IMR-90 (cell line): Measurements from ENCODE around the gene GJA5. TPM values are rescaled to one million over a fixed set of nuclear protein-coding genes. Genes with fewer than 3 reads are reported as not detected.

Experiments
- ATAC-seq: fragments of 200-7000 bp; cut with Tn5 transposase; 2 replicates; pipeline ENCODE4 v1.9.1; 2020; ENCODE audit warnings: low read depth, mild to moderate bottlenecking, moderate library complexity
- BruUV-seq: library from RNA; stranded (reverse); fragments of 400-500 nt; replicated peaks from 2 replicates; lab custom pipeline; 2021; lab: Mats Ljungman, UMichigan
- CTCF ChIA-PET: fragments of 300-600 bp; formaldehyde crosslinking; extraction: SDS; loops from one replicate; lab custom pipeline; 2021; ENCODE audit warnings: antibody characterized with exemption; lab: Yijun Ruan, JAX
- POLR2A ChIA-PET: fragments of 300-600 bp; sonication (Branson Sonifier 250); formaldehyde crosslinking; loops from one replicate; lab custom pipeline; 2022; ENCODE audit warnings: antibody characterized with exemption; ENCODE audit not compliant: unreplicated experiment; lab: Charles Lee
- DNase-seq: peaks from one replicate; pipeline ENCODE4 v3.0.0; 2013
- H2AFZ ChIP-seq: replicated peaks from 2 replicates; pipeline ENCODE3; 2013; ENCODE audit warnings: low read length, mild to moderate bottlenecking; ENCODE audit not compliant: poor library complexity
- H2AK5ac ChIP-seq: 2 replicates; pipeline ENCODE4 v1.6.1; 2013; ENCODE audit warnings: low read depth, low read length, inconsistent platforms
- H2AK9ac ChIP-seq: replicated peaks from 2 replicates; pipeline ENCODE3; 2013; ENCODE audit warnings: mild to moderate bottlenecking, low read depth, low read length, moderate library complexity; ENCODE audit not compliant: poor library complexity
- H2BK120ac ChIP-seq: 2 replicates; pipeline ENCODE4 v1.6.1; 2013; ENCODE audit warnings: low read depth, low read length, inconsistent platforms
- H2BK15ac ChIP-seq: 3 replicates; pipeline ENCODE4 v1.6.1; 2013; ENCODE audit warnings: low read depth, low read length, inconsistent platforms
- H2BK20ac ChIP-seq: 2 replicates; pipeline ENCODE4 v1.6.1; 2013; ENCODE audit warnings: low read depth, mild to moderate bottlenecking, inconsistent platforms, low read length, moderate library complexity
- H2BK5ac ChIP-seq: 2 replicates; pipeline ENCODE4 v1.6.1; 2013; ENCODE audit warnings: mild to moderate bottlenecking, low read depth, low read length, inconsistent platforms; ENCODE audit not compliant: poor library complexity, severe bottlenecking
- H3K14ac ChIP-seq: replicated peaks from 2 replicates; pipeline ENCODE4 v1.6.1; 2013; ENCODE audit warnings: low read depth, low read length, inconsistent platforms
- H3K18ac ChIP-seq: 2 replicates; pipeline ENCODE4 v1.6.1; 2013; ENCODE audit warnings: low read depth, low read length, control low read depth
- H3K23ac ChIP-seq: 2 replicates; pipeline ENCODE4 v1.6.1; 2013; ENCODE audit warnings: low read depth, low read length, inconsistent platforms
- H3K27ac ChIP-seq: 2 replicates; pipeline ENCODE4 v1.5.1; 2013; ENCODE audit warnings: mild to moderate bottlenecking, control low read depth, low read length; ENCODE audit not compliant: insufficient read depth
- H3K27me3 ChIP-seq: 2 replicates; pipeline ENCODE4 v1.6.1; 2013; ENCODE audit warnings: low read length; ENCODE audit not compliant: control insufficient read depth, insufficient read depth
- H3K36me3 ChIP-seq: 2 replicates; pipeline ENCODE4 v1.6.1; 2013; ENCODE audit warnings: low read length, mixed read lengths; ENCODE audit not compliant: control insufficient read depth, insufficient read depth
- H3K4ac ChIP-seq: 2 replicates; pipeline ENCODE4 v1.6.1; 2013; ENCODE audit warnings: low read depth, low read length, inconsistent platforms
- H3K4me1 ChIP-seq: 2 replicates; pipeline ENCODE4 v1.6.1; 2013; ENCODE audit warnings: low read length, mixed read lengths; ENCODE audit not compliant: control insufficient read depth, insufficient read depth
- H3K4me2 ChIP-seq: 2 replicates; pipeline ENCODE4 v1.6.1; 2013; ENCODE audit warnings: low read depth, mild to moderate bottlenecking, control low read depth, low read length, moderate library complexity
- H3K4me3 ChIP-seq: 2 replicates; pipeline ENCODE4 v1.5.1; 2013; ENCODE audit warnings: low read depth, mild to moderate bottlenecking, control low read depth, low read length, moderate library complexity; ENCODE audit not compliant: insufficient read depth
- H3K56ac ChIP-seq: 2 replicates; pipeline ENCODE4 v1.6.1; 2013; ENCODE audit warnings: low read length, inconsistent platforms; ENCODE audit not compliant: insufficient read depth; ENCODE audit errors: extremely low read depth
- H3K79me1 ChIP-seq, 2 experiments: 2 replicates each; pipeline ENCODE4 v1.6.1; 2013; ENCODE audit warnings: low read length in 2 of 2, inconsistent platforms in 1 of 2, low read depth in 1 of 2
- H3K9ac ChIP-seq: 2 replicates; pipeline ENCODE4 v1.6.1; 2013; ENCODE audit warnings: low read depth, low read length, control low read depth
- H3K9me1 ChIP-seq: 2 replicates; pipeline ENCODE4 v1.6.1; 2013; ENCODE audit warnings: low read length, inconsistent platforms; ENCODE audit not compliant: insufficient read depth
- H3K9me3 ChIP-seq: 2 replicates; pipeline ENCODE4 v1.6.1; 2013; ENCODE audit warnings: low read length; ENCODE audit not compliant: control insufficient read depth, insufficient read depth
- H4K20me1 ChIP-seq: 2 replicates; pipeline ENCODE4 v1.6.1; 2013; ENCODE audit warnings: low read length, inconsistent platforms; ENCODE audit not compliant: insufficient read depth
- H4K5ac ChIP-seq: 2 replicates; pipeline ENCODE4 v1.6.1; 2013; ENCODE audit warnings: mild to moderate bottlenecking, low read depth, low read length, control low read depth
- H4K8ac ChIP-seq, 2 experiments: 2 replicates each; pipeline ENCODE4 v1.6.1; 2013; ENCODE audit warnings: low read depth in 2 of 2, low read length in 2 of 2, control low read depth in 1 of 2, inconsistent platforms in 1 of 2
- H4K91ac ChIP-seq: 2 replicates; pipeline ENCODE4 v1.6.1; 2013; ENCODE audit warnings: low read depth, low read length, inconsistent platforms; ENCODE audit not compliant: insufficient read depth
- BHLHE40 ChIP-seq: fragments of 150-350 bp; IDR thresholded peaks from 2 replicates; pipeline ENCODE4 v1.6.1; 2016; ENCODE audit warnings: mild to moderate bottlenecking, low read depth, low read length
- CEBPB ChIP-seq: IDR thresholded peaks from 2 replicates; pipeline ENCODE4 v1.6.1; 2012; ENCODE audit warnings: low read depth, low read length, improper control_type of control experiment
- CTCF ChIP-seq: conservative IDR thresholded peaks from 2 replicates; pipeline ENCODE4 v1.5.1; 2012; ENCODE audit warnings: mild to moderate bottlenecking, low read depth, low read length, improper control_type of control experiment
- ELK1 ChIP-seq: fragments of 150-350 bp; IDR thresholded peaks from 2 replicates; pipeline ENCODE4 v1.6.1; 2016; ENCODE audit warnings: low read depth, mild to moderate bottlenecking, low read length, moderate library complexity, borderline replicate concordance
- RCOR1 ChIP-seq: IDR thresholded peaks from 2 replicates; pipeline ENCODE4 v1.6.1; 2012; ENCODE audit warnings: mild to moderate bottlenecking, low read length, improper control_type of control experiment; ENCODE audit not compliant: insufficient replicate concordance
- WGBS, 2 experiments: methylation state at CpG; one replicate each; pipeline versions ENCODE4 v1.1.5 to v1.1.7; 2013; ENCODE audit warnings: missing lambda C conversion rate in 2 of 2; ENCODE audit not compliant: insufficient read length in 1 of 2; ENCODE audit errors: extremely low coverage in 2 of 2; 5-methylcytosine and 5-hydroxymethylcytosine counted together
- dilution Hi-C: fragments of 300-500 bp; cut with HindIII; formaldehyde crosslinking; loops from one replicate; pipeline ENCODE4 v1.14.3; 2018; ENCODE audit warnings: low sequenced_read_pairs; ENCODE audit not compliant: unreplicated experiment
- in situ Hi-C: fragments of 300-500 bp; cut with MboI; formaldehyde crosslinking; loops from 3 replicates; pipeline ENCODE4 v1.14.3; 2019; ENCODE audit warnings: low sequenced_read_pairs, inconsistent platforms, mixed read lengths
- intact Hi-C: fragments of 100-400 bp; cut with micrococcal nuclease; formaldehyde crosslinking; loops from 2 replicates; pipeline ENCODE4 v1.10.0; 2022
- polyA plus RNA-seq, 3 experiments: library from polyadenylated mRNA; depleted of rRNA; stranded (reverse); fragments of >200 nt; gene quantifications; 2 replicates each; pipeline ENCODE4 v1.2.3, GENCODE V29; 2012; ENCODE audit warnings: low replicate concordance in 1 of 3
- total RNA-seq: library from RNA; depleted of rRNA; stranded (reverse); fragments of >200 nt; gene quantifications from 2 replicates; pipeline ENCODE4 v1.2.3, GENCODE V29; 2012

Gene GJA5
- total and polyA plus RNA-seq, 2 of the 4 experiments (the other 2 are of a cell fraction) = not detected

GRCh38 chr1:147762233-147763024, 2.0 kb upstream of the GJA5 start:
- Histone ChIP-seq H3K18ac (no peak overlapping the region), H4K5ac (no peak overlapping the region), H2BK15ac (no peak overlapping the region), H3K9ac (no peak overlapping the region), H3K9me1 (no peaks in the 10 kb centered on the region), H4K8ac (no peak overlapping the region), H3K27ac (no peak overlapping the region), H3K4me2 (no peak overlapping the region), H3K36me3 (no peaks in the 10 kb centered on the region), H3K4me1 (no peaks in the 10 kb centered on the region), H3K23ac (no peak overlapping the region), H2AFZ (no peak overlapping the region), H4K20me1 (no peaks in the 10 kb centered on the region), H3K27me3 (no peaks in the 10 kb centered on the region), H3K56ac (no peak overlapping the region), H3K79me1 (no peaks in the 10 kb centered on the region), H3K14ac (no peak overlapping the region), H3K4me3 (no peak overlapping the region), H3K4ac (no peak overlapping the region), H3K9me3 (no peaks in the 10 kb centered on the region), H2AK9ac (no peak overlapping the region), H2BK5ac (no peak overlapping the region), H2BK120ac (no peak overlapping the region), H4K91ac (no peak overlapping the region), H2BK20ac (no peak overlapping the region), H2AK5ac (no peak overlapping the region)
- intact Hi-C loops (no loop called here), in situ Hi-C loops (no loop called here), dilution Hi-C loops (no loop called here)
- DNase-seq (no peak), ATAC-seq (no peak)
- no TSS peak for BruUV-seq
- POLR2A ChIA-PET = no interaction called here
- CTCF ChIA-PET = no interaction called here
- WGBS, 2 experiments = no CpG with 5 or more reads among the region's 3 CpGs
- TF ChIP-seq CTCF (no peak), RCOR1 (no peak), ELK1 (no peak), BHLHE40 (no peak), CEBPB (no peak)
